Liver (tissue), 3 donors: ENCODE measurements around the gene CEBPG.

Experiments used
- RAD21 ChIP-seq, 2 donors: IDR thresholded peaks; 2 replicates each; pipeline ENCODE4 v1.6.1; 2016; ENCODE audit warnings: antibody characterized with exemption in 2 of 2, mild to moderate bottlenecking in 2 of 2
- TF ChIP-seq, protein P1 (sequence below): fragments of 150-350 bp; IDR thresholded peaks from 2 replicates; pipeline ENCODE4 v1.5.1; 2017; ENCODE audit warnings: improper control_type of control experiment, low read depth, low read length; ENCODE audit not compliant: missing input control
- donor health status: healthy.
- donor health status: healthy.

GRCh38 chr19:33357556-33357955 is 16.0 kb upstream of the CEBPG start:
- no peak for TF ChIP-seq RAD21 (IDR thresholded peaks at IDR 0.05)
- TF ChIP-seq, protein P1, sequence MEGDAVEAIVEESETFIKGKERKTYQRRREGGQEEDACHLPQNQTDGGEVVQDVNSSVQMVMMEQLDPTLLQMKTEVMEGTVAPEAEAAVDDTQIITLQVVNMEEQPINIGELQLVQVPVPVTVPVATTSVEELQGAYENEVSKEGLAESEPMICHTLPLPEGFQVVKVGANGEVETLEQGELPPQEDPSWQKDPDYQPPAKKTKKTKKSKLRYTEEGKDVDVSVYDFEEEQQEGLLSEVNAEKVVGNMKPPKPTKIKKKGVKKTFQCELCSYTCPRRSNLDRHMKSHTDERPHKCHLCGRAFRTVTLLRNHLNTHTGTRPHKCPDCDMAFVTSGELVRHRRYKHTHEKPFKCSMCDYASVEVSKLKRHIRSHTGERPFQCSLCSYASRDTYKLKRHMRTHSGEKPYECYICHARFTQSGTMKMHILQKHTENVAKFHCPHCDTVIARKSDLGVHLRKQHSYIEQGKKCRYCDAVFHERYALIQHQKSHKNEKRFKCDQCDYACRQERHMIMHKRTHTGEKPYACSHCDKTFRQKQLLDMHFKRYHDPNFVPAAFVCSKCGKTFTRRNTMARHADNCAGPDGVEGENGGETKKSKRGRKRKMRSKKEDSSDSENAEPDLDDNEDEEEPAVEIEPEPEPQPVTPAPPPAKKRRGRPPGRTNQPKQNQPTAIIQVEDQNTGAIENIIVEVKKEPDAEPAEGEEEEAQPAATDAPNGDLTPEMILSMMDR, result no peak
